HT1080 (cell line): Measurements from ENCODE around the gene EFHC1. TPM values are rescaled to one million over a fixed set of nuclear protein-coding genes. Genes with fewer than 3 reads are reported as not detected.

ENCODE experiments used
- DNase-seq: peaks from one replicate; pipeline ENCODE4 v3.0.0-alpha.2; 2015; ENCODE audit warnings: low read depth
- total RNA-seq: library from RNA; depleted of rRNA; stranded (reverse); fragments of >200 nt; shearing (Covaris generic); gene quantifications from 2 replicates; pipeline ENCODE4 v1.2.3, GENCODE V29; 2014; rRNA removed

The EFHC1 gene
- total RNA-seq, 1 experiment from 2014 or later = 10.2 TPM

GRCh38 chr6:52553158-52553557 lies 133.0 kb downstream of the EFHC1 start:
- DNase-seq = no peak

GRCh38 chr6:52553719-52554118 lies 133.6 kb downstream of the EFHC1 start:
- no peak for DNase-seq

GRCh38 chr6:52554684-52555280 lies 134.6 kb downstream of the EFHC1 start:
- no peak for DNase-seq

GRCh38 chr6:52555518-52556233 lies 135.5 kb downstream of the EFHC1 start:
- DNase-seq = no peak

GRCh38 chr6:52557389-52558265 lies 137.5 kb downstream of the EFHC1 start:
- DNase-seq = no peak

- DNase-seq = no peak
These were observed 138.3 kb downstream of the EFHC1 start for GRCh38 chr6:52558266-52559000.

- no peak for DNase-seq
These were observed 140.3 kb downstream of the EFHC1 start for GRCh38 chr6:52560462-52560861.

- DNase-seq = no peak
These were observed 142.8 kb downstream of the EFHC1 start for GRCh38 chr6:52562911-52563310.

DNA sequence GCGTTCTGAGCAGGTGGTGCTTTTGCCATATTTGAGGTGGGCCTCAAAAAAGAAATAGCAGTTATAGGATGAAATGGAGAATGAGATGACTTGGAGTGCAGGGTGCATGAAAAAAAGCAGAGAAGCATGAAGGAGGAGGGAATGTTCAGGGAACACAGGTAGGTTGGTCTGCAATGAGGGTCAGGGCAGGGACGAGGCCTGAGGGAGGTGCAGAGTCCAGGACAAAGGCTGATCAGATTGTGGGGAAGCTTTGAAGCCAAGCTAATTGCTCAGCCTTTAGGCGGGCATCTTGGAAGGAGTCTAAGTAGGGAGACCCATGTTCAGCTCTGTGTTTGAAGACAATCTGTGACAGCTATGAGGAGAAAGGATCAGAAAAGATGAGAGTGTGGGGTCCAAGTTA lies 144.7 kb downstream of the EFHC1 start:
- DNase-seq = no peak

DNA sequence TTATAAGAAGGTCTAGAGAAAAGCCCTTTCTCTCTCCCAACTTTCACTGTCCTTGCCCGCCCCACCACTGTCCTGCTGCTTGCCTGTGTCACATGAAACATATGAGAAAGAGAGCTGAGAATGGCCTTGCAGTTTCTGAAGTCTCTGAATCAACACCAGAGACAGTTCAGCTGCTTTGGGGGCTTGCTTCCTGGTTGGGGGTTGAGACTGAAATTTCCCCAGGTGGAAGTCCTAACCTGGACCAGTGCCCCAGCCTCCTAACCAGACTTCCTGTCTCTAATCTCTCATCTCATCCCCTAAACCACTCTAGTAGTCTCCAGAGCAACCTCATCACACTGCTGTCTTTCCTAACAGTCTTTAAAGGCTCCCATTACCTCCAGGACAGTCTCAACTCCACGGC lies 146.1 kb downstream of the EFHC1 start:
- no peak for DNase-seq

- peak; percentile 84 for DNase-seq
These were observed 146.7 kb downstream of the EFHC1 start for GRCh38 chr6:52566853-52567279.

GRCh38 chr6:52568320-52568719 lies 148.2 kb downstream of the EFHC1 start:
- DNase-seq = no peak

DNA sequence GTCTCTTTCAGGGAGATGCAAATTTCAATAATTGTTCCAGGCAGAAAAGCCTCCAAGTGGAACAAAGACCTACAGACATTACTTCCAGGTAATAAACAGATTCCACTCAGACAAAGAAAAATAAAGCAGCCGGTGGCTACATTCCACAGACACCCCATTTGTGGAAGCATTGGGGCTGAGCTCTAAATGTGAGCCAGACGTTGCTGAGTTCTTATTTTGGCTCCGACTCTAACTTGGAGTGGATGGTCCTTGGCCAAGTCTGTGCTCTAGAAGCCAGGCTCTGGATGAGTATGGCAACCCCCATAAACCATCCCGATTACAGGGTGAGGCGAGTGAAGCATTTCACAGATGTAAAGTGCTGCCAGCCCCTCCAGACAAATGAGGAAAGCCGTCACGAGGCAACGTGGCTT lies 150.2 kb downstream of the EFHC1 start:
- DNase-seq = no peak

DNA sequence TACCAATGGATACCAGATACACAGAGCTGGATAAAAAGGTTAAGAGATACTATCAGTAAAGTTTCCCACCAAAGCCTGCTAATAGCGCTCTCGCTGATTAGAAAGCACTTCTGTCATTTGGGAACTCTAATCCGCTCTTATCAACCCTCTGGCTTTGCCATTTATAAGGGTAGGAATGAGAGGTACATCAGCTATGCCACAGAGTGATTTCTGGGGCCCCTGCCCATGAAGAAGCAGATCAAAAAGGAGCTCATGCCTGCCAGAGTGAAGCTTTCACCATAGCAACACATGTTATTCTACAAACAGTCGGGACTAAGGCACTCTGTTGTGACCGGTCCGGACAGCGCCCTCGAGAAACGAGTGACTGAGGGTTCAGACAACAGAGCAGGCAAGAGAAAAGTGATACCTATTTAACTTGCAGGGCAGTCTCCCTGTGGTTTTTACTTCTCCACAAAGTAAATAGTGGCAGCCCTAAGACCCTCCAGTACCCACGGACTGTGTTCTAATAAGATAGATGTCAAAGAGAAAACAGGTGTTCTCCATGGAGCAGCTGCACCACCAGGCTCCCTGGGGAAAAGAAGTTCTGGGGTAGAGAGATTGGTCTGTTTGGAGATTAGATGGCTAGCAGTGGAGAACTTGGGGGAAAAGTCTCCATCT lies 151.1 kb downstream of the EFHC1 start:
- no peak for DNase-seq

- DNase-seq = no peak
These were observed 152.4 kb downstream of the EFHC1 start for GRCh38 chr6:52572536-52572935.

- peak; percentile 39 for DNase-seq
These were observed 153.2 kb downstream of the EFHC1 start for GRCh38 chr6:52573295-52573694.

Other genes with a start within 250 kb of the EFHC1 start
- not detected in 2 replicates for gene IL17A, start 234.0 kb upstream of the EFHC1 start, total RNA-seq
- gene IL17F, start 175.8 kb upstream of the EFHC1 start, total RNA-seq = not detected in 2 replicates
- gene MCM3, start 135.6 kb upstream of the EFHC1 start, total RNA-seq = 138 and 139 TPM in 2 replicates
- 2.1 and 2.5 TPM in 2 replicates for gene PAQR8, start 58.2 kb upstream of the EFHC1 start, total RNA-seq
- gene TRAM2, start 156.7 kb downstream of the EFHC1 start, total RNA-seq = 51.6 and 58.5 TPM in 2 replicates